GM23338 (cell line): ENCODE data around the gene SETBP1. TPM values are rescaled to one million over a fixed set of nuclear protein-coding genes. Genes with fewer than 3 reads are reported as not detected.

Experiments
- ATAC-seq: fragments of 200-7000 bp; cut with Tn5 transposase; 3 replicates; pipeline ENCODE4 v1.9.1; 2020
- DNase-seq: peaks from one replicate; pipeline ENCODE4 v3.0.0-alpha.2; 2015; ENCODE audit warnings: low spot score
- H2AFZ ChIP-seq: fragments of 200-600 bp; sonication (generic); 2 replicates; pipeline ENCODE4 v1.8.0; 2016; ENCODE audit warnings: antibody characterized with exemption, mild to moderate bottlenecking, moderate library complexity
- H3F3A ChIP-seq: fragments of 200-600 bp; sonication (generic); replicated peaks from 2 replicates; pipeline ENCODE4 v1.8.0; 2017; ENCODE audit warnings: antibody characterized with exemption, mixed run types, low read depth
- H3K27ac ChIP-seq: fragments of 200-600 bp; sonication (generic); 2 replicates; pipeline ENCODE4 v1.6.1; 2016; ENCODE audit warnings: low read depth
- H3K27me3 ChIP-seq: fragments of 200-600 bp; sonication (generic); 2 replicates; pipeline ENCODE4 v1.8.0; 2016; ENCODE audit warnings: mild to moderate bottlenecking, mixed run types, moderate library complexity; ENCODE audit not compliant: insufficient read depth
- H3K36me3 ChIP-seq: fragments of 200-600 bp; sonication (generic); 2 replicates; pipeline ENCODE4 v1.8.0; 2016; ENCODE audit warnings: mild to moderate bottlenecking; ENCODE audit not compliant: insufficient read depth
- H3K4me1 ChIP-seq: fragments of 200-600 bp; sonication (generic); 2 replicates; pipeline ENCODE4 v1.8.0; 2016; ENCODE audit warnings: mild to moderate bottlenecking, moderate library complexity; ENCODE audit not compliant: insufficient read depth
- H3K4me2 ChIP-seq: fragments of 200-600 bp; sonication (generic); 2 replicates; pipeline ENCODE4 v1.7.1; 2017; ENCODE audit warnings: mixed run types
- H3K4me3 ChIP-seq: fragments of 200-600 bp; sonication (generic); 2 replicates; pipeline ENCODE4 v1.6.1; 2016; ENCODE audit warnings: mixed run types
- H3K79me2 ChIP-seq: fragments of 200-600 bp; sonication (generic); replicated peaks from 2 replicates; pipeline ENCODE4 v1.8.0; 2017; ENCODE audit warnings: mild to moderate bottlenecking; ENCODE audit not compliant: insufficient read depth
- H3K9me2 ChIP-seq: fragments of 200-600 bp; sonication (generic); 2 replicates; pipeline ENCODE4 v1.8.0; 2017; ENCODE audit not compliant: insufficient read depth
- H4K20me1 ChIP-seq: fragments of 200-600 bp; sonication (generic); replicated peaks from 2 replicates; pipeline ENCODE4 v1.8.0; 2017; ENCODE audit warnings: mild to moderate bottlenecking; ENCODE audit not compliant: insufficient read depth
- H3K27ac Mint-ChIP-seq: 2 replicates; pipeline ENCODE4 v1.8.0; 2020; ENCODE audit warnings: inconsistent platforms, mild to moderate bottlenecking, moderate library complexity, mixed read lengths
- H3K27me3 Mint-ChIP-seq: 3 replicates; pipeline ENCODE4 v1.8.0; 2022; ENCODE audit warnings: low read depth, mild to moderate bottlenecking, moderate library complexity, mixed read lengths, inconsistent platforms; ENCODE audit not compliant: insufficient read depth, poor library complexity
- H3K36me3 Mint-ChIP-seq: 3 replicates; pipeline ENCODE4 v1.8.0; 2021; ENCODE audit warnings: low read depth, mild to moderate bottlenecking, inconsistent platforms, moderate library complexity, mixed read lengths
- H3K4me1 Mint-ChIP-seq: 3 replicates; pipeline ENCODE4 v1.8.0; 2020; ENCODE audit warnings: mild to moderate bottlenecking, inconsistent platforms, mixed read lengths
- H3K4me3 Mint-ChIP-seq: 3 replicates; pipeline ENCODE4 v1.8.0; 2021; ENCODE audit warnings: moderate library complexity, mild to moderate bottlenecking, inconsistent platforms, mixed read lengths
- H3K9me3 Mint-ChIP-seq: 3 replicates; pipeline ENCODE4 v1.8.0; 2020; ENCODE audit warnings: moderate library complexity, mild to moderate bottlenecking, inconsistent platforms, mixed read lengths
- CREB1 ChIP-seq: fragments of 250-450 bp; sonication (Bioruptor Pico); IDR thresholded peaks from 2 replicates; pipeline ENCODE4 v1.5.0; 2020; ENCODE audit warnings: low read depth, mild to moderate bottlenecking, moderate library complexity
- EZH2 ChIP-seq: fragments of 200-600 bp; sonication (generic); IDR thresholded peaks from one replicate; pipeline ENCODE4 v1.8.0; 2017; ENCODE audit warnings: antibody characterized with exemption, mild to moderate bottlenecking, low read depth; ENCODE audit not compliant: unreplicated experiment
- EZH2phosphoT487 ChIP-seq: fragments of 200-600 bp; sonication (generic); IDR thresholded peaks from one replicate; pipeline ENCODE4 v1.8.1; 2018; ENCODE audit warnings: antibody characterized with exemption; ENCODE audit not compliant: unreplicated experiment
- JUNB ChIP-seq: IDR thresholded peaks from one replicate; pipeline ENCODE4 v1.6.1; 2016; ENCODE audit warnings: antibody characterized with exemption; ENCODE audit not compliant: unreplicated experiment
- NANOG ChIP-seq: IDR thresholded peaks from 2 replicates; pipeline ENCODE4 v1.6.1; 2016; ENCODE audit warnings: antibody characterized with exemption, borderline replicate concordance
- POLR2AphosphoS5 ChIP-seq: IDR thresholded peaks from 2 replicates; pipeline ENCODE4 v1.6.1; 2016; ENCODE audit warnings: antibody characterized with exemption, low read depth
- ZNF114 ChIP-seq: fragments of 250-450 bp; sonication (Bioruptor Pico); IDR thresholded peaks from 2 replicates; pipeline ENCODE4 v1.5.0; 2020; ENCODE audit warnings: mild to moderate bottlenecking, moderate library complexity
- ZNF331 ChIP-seq: fragments of 250-450 bp; sonication (Bioruptor Pico); IDR thresholded peaks from 2 replicates; pipeline ENCODE4 v1.5.0; 2020; ENCODE audit warnings: low read depth, mild to moderate bottlenecking, moderate library complexity
- polyA plus RNA-seq: library from polyadenylated mRNA; unstranded; fragments of >200 nt; fragmentation: Nextera tagmentation; extraction: Ambion mirVana; gene quantifications from 2 replicates; pipeline ENCODE4 v1.2.1, GENCODE V29; 2016
- total RNA-seq: library from RNA; depleted of rRNA; stranded (reverse); fragments of >200 nt; shearing (Covaris generic); gene quantifications from 2 replicates; pipeline ENCODE4 v1.2.3, GENCODE V29; 2014
- TF ChIP-seq, protein P1 (sequence below): IDR thresholded peaks from one replicate; pipeline ENCODE4 v1.6.1; 2018; ENCODE audit warnings: antibody characterized with exemption; ENCODE audit not compliant: unreplicated experiment
- TF ChIP-seq, protein P2 (sequence below): IDR thresholded peaks from 2 replicates; pipeline ENCODE4 v1.6.1; 2016; ENCODE audit warnings: antibody characterized with exemption
- TF ChIP-seq, protein P3 (sequence below), 2 experiments: fragments of 200-600 bp in 1 of 2; sonication (generic) in 1 of 2; conservative IDR thresholded peaks; 2 replicates each; pipeline versions ENCODE4 v1.5.1 to v1.6.1; 2016 to 2017; ENCODE audit warnings: antibody characterized with exemption in 2 of 2, low read depth in 2 of 2, mild to moderate bottlenecking in 2 of 2, moderate library complexity in 1 of 2
- TF ChIP-seq, protein P4 (sequence below): fragments of 250-450 bp; sonication (Bioruptor Pico); IDR thresholded peaks from 2 replicates; pipeline ENCODE4 v1.5.0; 2020; ENCODE audit warnings: mild to moderate bottlenecking, moderate library complexity

Gene SETBP1
- total and polyA plus RNA-seq, 2 experiments from 2014 or later, result 1.6 to 5.5 TPM

DNA sequence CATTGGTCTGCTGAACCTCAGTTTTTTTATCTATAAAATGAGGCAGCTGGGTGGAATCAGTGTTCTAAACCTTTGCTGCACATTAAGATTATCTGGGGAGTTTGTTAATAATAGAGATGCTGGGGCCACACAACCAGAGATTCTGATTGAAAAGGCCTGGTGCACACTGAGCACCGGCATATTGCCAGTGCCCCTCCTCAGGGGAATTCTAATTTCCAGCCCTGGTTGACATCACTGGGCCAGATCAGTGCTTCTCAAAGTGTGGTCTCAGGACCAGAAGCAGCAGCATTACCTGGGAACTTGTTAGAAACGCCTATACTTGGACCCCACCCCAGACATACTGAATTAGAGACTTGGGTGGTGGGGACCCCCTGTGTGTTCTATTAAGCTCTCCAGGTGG is 112.5 kb downstream of the SETBP1 start:
- Mint-ChIP-seq H3K4me1 (peaks cover 26% of the 10 kb centered on the region), H3K9me3 (no peaks in the 10 kb centered on the region), H3K4me3 (no peak overlapping the region), H3K36me3 (no peaks in the 10 kb centered on the region), H3K27me3 (peaks cover 6% of the 10 kb centered on the region), H3K27ac (no peak overlapping the region)
- TF ChIP-seq NANOG (no peak), POLR2AphosphoS5 (no peak), EZH2 (no peak), ZNF114 (no peak), JUNB (no peak), EZH2phosphoT487 (no peak), ZNF331 (CRISPR knock-in tag) (no peak), CREB1 (CRISPR knock-in tag) (no peak)
- TF ChIP-seq, protein P1, sequence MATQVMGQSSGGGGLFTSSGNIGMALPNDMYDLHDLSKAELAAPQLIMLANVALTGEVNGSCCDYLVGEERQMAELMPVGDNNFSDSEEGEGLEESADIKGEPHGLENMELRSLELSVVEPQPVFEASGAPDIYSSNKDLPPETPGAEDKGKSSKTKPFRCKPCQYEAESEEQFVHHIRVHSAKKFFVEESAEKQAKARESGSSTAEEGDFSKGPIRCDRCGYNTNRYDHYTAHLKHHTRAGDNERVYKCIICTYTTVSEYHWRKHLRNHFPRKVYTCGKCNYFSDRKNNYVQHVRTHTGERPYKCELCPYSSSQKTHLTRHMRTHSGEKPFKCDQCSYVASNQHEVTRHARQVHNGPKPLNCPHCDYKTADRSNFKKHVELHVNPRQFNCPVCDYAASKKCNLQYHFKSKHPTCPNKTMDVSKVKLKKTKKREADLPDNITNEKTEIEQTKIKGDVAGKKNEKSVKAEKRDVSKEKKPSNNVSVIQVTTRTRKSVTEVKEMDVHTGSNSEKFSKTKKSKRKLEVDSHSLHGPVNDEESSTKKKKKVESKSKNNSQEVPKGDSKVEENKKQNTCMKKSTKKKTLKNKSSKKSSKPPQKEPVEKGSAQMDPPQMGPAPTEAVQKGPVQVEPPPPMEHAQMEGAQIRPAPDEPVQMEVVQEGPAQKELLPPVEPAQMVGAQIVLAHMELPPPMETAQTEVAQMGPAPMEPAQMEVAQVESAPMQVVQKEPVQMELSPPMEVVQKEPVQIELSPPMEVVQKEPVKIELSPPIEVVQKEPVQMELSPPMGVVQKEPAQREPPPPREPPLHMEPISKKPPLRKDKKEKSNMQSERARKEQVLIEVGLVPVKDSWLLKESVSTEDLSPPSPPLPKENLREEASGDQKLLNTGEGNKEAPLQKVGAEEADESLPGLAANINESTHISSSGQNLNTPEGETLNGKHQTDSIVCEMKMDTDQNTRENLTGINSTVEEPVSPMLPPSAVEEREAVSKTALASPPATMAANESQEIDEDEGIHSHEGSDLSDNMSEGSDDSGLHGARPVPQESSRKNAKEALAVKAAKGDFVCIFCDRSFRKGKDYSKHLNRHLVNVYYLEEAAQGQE, result no peak
- TF ChIP-seq, protein P2, sequence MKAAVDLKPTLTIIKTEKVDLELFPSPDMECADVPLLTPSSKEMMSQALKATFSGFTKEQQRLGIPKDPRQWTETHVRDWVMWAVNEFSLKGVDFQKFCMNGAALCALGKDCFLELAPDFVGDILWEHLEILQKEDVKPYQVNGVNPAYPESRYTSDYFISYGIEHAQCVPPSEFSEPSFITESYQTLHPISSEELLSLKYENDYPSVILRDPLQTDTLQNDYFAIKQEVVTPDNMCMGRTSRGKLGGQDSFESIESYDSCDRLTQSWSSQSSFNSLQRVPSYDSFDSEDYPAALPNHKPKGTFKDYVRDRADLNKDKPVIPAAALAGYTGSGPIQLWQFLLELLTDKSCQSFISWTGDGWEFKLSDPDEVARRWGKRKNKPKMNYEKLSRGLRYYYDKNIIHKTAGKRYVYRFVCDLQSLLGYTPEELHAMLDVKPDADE, result no peak
- TF ChIP-seq, protein P3, sequence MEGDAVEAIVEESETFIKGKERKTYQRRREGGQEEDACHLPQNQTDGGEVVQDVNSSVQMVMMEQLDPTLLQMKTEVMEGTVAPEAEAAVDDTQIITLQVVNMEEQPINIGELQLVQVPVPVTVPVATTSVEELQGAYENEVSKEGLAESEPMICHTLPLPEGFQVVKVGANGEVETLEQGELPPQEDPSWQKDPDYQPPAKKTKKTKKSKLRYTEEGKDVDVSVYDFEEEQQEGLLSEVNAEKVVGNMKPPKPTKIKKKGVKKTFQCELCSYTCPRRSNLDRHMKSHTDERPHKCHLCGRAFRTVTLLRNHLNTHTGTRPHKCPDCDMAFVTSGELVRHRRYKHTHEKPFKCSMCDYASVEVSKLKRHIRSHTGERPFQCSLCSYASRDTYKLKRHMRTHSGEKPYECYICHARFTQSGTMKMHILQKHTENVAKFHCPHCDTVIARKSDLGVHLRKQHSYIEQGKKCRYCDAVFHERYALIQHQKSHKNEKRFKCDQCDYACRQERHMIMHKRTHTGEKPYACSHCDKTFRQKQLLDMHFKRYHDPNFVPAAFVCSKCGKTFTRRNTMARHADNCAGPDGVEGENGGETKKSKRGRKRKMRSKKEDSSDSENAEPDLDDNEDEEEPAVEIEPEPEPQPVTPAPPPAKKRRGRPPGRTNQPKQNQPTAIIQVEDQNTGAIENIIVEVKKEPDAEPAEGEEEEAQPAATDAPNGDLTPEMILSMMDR (conservative IDR thresholded peaks at IDR 0.05; ENCODE audit: low read depth in 2 of 2), result no peak
- TF ChIP-seq, protein P4, sequence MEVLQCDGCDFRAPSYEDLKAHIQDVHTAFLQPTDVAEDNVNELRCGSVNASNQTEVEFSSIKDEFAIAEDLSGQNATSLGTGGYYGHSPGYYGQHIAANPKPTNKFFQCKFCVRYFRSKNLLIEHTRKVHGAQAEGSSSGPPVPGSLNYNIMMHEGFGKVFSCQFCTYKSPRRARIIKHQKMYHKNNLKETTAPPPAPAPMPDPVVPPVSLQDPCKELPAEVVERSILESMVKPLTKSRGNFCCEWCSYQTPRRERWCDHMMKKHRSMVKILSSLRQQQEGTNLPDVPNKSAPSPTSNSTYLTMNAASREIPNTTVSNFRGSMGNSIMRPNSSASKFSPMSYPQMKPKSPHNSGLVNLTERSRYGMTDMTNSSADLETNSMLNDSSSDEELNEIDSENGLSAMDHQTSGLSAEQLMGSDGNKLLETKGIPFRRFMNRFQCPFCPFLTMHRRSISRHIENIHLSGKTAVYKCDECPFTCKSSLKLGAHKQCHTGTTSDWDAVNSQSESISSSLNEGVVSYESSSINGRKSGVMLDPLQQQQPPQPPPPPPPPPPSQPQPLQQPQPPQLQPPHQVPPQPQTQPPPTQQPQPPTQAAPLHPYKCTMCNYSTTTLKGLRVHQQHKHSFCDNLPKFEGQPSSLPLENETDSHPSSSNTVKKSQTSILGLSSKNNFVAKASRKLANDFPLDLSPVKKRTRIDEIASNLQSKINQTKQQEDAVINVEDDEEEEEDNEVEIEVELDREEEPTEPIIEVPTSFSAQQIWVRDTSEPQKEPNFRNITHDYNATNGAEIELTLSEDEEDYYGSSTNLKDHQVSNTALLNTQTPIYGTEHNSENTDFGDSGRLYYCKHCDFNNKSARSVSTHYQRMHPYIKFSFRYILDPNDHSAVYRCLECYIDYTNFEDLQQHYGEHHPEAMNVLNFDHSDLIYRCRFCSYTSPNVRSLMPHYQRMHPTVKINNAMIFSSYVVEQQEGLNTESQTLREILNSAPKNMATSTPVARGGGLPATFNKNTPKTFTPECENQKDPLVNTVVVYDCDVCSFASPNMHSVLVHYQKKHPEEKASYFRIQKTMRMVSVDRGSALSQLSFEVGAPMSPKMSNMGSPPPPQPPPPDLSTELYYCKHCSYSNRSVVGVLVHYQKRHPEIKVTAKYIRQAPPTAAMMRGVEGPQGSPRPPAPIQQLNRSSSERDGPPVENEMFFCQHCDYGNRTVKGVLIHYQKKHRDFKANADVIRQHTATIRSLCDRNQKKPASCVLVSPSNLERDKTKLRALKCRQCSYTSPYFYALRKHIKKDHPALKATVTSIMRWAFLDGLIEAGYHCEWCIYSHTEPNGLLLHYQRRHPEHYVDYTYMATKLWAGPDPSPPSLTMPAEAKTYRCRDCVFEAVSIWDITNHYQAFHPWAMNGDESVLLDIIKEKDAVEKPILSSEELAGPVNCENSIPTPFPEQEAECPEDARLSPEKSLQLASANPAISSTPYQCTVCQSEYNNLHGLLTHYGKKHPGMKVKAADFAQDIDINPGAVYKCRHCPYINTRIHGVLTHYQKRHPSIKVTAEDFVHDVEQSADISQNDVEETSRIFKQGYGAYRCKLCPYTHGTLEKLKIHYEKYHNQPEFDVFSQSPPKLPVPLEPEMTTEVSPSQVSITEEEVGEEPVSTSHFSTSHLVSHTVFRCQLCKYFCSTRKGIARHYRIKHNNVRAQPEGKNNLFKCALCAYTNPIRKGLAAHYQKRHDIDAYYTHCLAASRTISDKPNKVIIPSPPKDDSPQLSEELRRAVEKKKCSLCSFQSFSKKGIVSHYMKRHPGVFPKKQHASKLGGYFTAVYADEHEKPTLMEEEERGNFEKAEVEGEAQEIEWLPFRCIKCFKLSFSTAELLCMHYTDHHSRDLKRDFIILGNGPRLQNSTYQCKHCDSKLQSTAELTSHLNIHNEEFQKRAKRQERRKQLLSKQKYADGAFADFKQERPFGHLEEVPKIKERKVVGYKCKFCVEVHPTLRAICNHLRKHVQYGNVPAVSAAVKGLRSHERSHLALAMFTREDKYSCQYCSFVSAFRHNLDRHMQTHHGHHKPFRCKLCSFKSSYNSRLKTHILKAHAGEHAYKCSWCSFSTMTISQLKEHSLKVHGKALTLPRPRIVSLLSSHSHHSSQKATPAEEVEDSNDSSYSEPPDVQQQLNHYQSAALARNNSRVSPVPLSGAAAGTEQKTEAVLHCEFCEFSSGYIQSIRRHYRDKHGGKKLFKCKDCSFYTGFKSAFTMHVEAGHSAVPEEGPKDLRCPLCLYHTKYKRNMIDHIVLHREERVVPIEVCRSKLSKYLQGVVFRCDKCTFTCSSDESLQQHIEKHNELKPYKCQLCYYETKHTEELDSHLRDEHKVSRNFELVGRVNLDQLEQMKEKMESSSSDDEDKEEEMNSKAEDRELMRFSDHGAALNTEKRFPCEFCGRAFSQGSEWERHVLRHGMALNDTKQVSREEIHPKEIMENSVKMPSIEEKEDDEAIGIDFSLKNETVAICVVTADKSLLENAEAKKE (CRISPR knock-in tag), result no peak
- H3K27ac ChIP-seq, result no peak overlapping the region
- H3F3A ChIP-seq, result no peaks in the 10 kb centered on the region
- DNase-seq, result no peak
- H3K9me2 ChIP-seq, result 0 out of 2 replicates have a peak, but pooled peaks cover 5% of the 10 kb centered on the region
- H3K36me3 ChIP-seq, result no peaks in the 10 kb centered on the region
- H4K20me1 ChIP-seq, result no peaks in the 10 kb centered on the region
- ATAC-seq, result no peak
- peaks cover 8% of the 10 kb centered on the region; the same call in 1 of the 2 replicates for H3K4me1 ChIP-seq
- no peak overlapping the region for H2AFZ ChIP-seq
- no peak overlapping the region for H3K4me3 ChIP-seq
- H3K4me2 ChIP-seq, result no peak overlapping the region
- no peaks in the 10 kb centered on the region for H3K27me3 ChIP-seq
- H3K79me2 ChIP-seq, result no peaks in the 10 kb centered on the region
